HG02610 (cell line): ENCODE data around the gene TLR1.
A peak's percentile ranks its signal among the peaks of the same experiment; 100 is the strongest.

ENCODE experiments used
- ATAC-seq: cut with Tn5 transposase; IDR thresholded peaks from one replicate; pipeline ENCODE4 v1.9.1; 2021; ENCODE audit warnings: mild to moderate bottlenecking, moderate library complexity; ENCODE audit not compliant: unreplicated experiment

The TLR1 gene, protein sequence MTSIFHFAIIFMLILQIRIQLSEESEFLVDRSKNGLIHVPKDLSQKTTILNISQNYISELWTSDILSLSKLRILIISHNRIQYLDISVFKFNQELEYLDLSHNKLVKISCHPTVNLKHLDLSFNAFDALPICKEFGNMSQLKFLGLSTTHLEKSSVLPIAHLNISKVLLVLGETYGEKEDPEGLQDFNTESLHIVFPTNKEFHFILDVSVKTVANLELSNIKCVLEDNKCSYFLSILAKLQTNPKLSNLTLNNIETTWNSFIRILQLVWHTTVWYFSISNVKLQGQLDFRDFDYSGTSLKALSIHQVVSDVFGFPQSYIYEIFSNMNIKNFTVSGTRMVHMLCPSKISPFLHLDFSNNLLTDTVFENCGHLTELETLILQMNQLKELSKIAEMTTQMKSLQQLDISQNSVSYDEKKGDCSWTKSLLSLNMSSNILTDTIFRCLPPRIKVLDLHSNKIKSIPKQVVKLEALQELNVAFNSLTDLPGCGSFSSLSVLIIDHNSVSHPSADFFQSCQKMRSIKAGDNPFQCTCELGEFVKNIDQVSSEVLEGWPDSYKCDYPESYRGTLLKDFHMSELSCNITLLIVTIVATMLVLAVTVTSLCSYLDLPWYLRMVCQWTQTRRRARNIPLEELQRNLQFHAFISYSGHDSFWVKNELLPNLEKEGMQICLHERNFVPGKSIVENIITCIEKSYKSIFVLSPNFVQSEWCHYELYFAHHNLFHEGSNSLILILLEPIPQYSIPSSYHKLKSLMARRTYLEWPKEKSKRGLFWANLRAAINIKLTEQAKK

DNA sequence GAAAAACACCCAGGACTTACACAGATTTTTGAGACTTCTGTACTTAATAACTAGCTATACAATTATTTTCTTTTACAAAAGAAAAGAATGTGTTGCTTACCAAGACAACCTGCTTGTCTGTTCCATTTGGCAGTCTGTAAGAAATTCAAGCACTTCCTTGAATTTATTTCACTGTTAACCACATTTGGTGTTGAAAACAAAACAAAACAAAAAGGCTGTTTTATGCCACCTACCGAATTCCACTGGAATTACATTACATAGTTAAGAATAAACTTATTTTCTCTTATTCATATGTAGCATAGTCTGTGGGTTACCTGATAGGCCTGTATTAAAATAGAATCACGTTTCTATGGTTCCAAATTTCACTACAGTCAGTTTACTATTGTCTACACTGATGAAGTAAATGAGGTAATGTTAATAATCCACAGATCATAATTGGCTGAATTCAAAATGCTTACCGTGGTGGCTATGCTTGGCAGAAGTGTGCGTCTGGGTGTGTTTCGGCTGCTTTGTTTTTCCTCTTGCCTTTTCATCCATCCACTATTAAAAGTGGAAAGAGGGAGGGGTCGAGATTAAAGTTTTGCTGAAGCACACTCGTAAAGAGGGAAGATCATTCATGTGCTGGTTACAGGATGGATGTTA lies at the start of gene TLR1:
TSS of gene TLR1 (minus strand) at position 138 of the 642 bp plus-strand sequence. CDS start 5,960 bp downstream, outside the sequence.
- ATAC-seq: peak; percentile 5

DNA sequence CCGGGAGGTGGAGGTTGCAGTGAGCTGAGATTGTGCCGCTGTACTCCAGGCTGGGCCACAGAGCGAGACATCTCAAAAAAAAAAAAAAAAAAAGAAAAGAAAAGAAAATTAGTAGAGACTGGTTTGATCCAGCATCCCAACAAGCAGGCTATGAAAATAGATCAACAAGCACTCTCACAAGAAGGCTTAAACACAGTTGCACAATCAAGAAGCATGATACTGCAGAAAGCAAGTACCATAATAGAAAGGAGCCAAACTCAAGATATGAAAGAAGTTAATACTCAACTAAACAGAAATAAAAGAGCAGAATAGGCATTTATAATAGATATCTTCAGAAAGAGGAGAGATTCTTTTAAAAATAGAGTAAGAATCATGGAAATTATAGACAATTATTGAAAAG lies 41.4 kb upstream of the TLR1 start:
- ATAC-seq: no peak

DNA sequence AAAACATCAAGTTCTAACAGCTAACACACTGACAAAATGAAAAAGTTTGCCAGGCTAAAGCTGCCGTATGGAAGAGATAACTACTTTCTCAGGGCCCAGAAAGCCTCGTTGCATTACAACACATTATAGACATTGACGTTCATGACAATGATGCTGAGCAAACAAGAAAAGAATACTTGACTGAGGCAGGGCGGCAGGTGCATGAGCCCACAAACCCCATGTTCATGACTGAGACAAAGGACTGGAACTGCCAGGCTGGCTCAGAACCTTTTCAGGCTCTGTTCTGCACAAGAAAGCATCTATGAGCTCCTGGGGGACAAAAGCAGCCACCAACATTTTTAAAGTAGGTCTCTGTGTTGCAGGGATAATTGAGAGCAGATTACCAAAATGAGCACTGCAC lies 38.4 kb upstream of the TLR1 start:
- ATAC-seq: no peak

DNA sequence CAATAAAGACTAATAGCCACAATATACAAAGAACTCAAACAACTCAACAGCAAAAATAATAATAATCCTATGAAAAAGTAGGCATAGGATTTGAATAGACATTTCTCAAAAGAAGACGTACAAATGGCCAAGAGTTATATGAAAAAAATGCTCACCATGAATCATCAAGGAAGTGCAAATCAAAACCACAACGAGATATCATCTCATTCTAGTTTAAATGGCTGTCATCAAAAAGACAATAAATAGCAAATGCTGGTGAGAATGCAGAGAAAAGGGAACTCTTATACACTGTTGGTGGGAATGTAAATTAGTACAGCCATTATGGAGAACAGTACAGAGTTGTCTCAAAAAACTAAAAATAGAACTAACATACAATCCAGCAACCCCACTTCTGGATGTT lies 33.3 kb upstream of the TLR1 start:
- no peak for ATAC-seq

DNA sequence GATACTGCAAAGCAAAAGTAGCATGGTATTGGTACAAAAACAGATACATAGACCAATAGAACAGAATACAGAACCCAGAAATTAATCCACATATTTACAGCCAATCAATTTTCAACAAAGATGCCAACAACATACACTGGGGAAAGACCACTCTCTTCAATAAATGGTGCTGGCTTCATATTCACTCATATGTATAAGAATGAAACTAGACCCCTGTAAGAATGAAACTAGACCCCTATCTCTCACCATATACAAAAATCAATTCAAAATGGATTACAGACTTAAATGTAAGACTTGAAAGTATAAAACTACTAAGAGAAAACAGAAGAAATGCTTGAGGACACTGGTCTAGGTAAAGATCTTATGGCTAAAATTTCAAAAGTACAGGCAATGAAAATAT lies 32.7 kb upstream of the TLR1 start:
- ATAC-seq: no peak

DNA sequence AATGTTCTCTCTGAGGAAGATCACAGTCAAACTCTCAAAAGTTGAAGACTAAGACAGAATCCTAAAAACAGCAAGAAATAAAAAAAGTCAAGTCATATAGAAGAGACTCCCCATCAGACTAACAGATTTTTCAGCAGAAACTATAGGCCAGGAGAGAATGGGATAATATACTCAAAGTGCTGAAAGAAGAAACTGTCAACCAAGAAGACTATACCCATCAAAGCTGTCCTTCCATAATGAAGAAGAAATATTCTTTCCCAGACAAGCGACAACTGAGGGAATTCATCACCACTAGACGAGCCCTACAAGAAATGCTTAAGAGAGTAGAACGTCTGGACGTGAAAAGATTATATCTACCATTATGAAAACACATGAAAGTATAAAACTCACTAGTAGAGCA lies 30.0 kb upstream of the TLR1 start:
- no peak for ATAC-seq

DNA sequence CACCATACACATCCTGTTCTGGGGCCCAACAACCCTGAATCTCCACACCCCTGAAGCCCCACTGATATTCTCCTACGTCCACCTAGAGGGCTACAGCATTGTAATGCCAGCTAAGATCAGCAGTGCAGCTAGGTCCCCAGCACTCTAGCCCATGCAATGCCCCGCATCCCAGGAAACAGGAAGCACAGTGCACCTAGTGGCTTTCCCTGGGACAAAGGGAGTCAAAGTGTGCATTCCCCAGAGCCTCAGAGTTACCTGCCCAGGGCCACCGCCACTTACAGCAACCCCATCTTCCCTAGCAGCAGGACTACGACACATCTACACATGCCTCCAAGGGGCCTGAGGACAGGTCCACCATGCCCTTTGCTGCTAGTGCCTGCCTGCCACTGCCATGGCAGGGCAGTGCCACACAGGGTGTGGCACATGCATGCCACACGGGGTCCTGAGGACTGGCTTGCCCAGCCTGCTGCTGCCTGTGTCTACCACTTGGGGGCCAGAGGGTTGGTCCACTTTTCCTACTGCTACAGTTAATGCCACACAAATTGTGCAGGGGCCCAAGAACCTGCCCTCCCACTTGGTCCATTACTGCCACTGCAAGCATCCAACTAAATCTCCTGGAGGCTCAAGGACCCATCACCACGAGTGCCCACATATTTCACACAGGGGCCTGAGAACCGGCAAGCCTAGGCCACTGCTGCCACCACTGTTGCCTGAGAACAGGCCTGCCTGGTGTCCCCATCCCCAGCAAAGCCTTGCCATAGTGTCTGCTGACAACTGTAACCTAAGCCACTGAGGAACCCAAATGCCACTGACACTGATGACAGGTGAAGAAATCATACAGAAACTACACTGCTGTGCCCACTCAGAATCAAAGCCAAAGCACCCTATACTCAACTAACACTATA lies 28.3 kb upstream of the TLR1 start:
- no peak for ATAC-seq

DNA sequence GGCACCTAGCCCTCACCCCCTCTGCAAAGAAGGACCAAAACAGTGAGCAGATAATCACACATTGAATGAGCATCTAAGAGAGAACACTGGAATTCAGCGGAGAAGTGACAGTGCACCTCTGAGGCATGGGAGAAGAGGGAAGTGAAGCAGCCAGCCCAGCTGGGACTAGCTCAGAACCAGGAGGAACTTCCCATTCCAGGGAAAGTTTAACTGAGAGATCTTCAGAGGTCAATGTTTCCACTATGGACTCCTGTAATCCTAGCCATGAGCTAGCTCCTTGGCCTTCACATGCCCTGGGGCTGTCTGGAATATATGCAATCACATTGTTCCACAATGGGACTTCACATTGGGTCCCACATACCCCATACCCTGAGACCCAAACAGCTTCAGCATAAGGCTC lies 27.6 kb upstream of the TLR1 start:
- ATAC-seq: no peak

DNA sequence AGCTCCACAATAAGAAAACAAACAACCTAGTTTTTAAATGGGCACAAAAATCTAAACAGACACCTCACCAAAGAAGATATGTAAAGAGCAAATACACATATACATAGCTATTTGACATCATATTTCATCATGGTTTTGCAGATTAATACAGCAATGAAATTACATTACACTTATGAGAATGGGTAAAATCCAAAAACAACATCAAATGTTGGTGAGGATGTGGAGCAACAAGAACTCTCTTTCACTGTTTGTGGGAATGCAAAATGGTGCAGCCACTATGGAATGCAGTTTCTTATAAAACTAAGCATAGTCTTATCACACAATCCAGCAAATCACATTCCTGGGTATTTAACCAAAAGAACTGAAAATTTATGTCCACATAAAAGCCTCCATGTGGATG lies 27.1 kb upstream of the TLR1 start:
- no peak for ATAC-seq

DNA sequence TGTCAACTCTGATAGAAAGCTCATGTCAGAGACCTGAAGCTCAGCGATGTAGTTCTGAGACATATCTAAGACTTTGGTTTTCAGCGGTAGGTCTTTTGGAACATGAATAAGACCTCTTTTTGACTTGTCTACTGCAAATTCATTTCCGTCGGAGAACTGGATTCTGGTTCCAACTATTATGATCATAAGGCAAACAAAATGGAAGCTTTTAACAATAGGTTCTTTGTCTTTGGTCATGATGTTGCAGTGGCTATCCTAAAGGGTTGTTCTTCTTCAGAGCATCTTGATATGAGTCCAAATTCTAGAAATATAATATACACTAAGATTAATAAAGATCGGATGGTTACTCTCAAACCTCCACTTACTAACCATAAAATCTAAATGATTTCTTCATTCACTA lies 24.6 kb upstream of the TLR1 start:
- ATAC-seq: no peak

DNA sequence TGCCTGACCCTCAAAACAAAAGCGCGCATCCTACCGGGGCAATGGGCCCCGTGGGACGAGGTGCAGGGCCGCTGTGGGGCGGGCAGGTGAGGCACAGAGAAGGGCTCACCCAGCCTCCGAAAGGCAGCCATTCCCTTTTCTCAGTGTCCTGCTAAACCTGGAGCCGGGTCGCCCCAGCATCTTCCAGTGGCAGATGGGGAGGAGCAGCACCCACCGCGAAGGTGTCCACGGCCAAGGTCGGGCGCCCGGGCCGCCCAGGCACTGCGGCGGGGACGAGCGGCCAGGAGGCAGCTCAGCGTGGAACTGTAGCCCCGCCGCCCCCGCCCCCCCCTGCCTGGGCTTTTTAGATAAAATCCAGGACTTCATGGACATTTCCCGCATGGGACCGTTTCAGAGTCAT lies 19.2 kb upstream of the TLR1 start:
- no peak for ATAC-seq

DNA sequence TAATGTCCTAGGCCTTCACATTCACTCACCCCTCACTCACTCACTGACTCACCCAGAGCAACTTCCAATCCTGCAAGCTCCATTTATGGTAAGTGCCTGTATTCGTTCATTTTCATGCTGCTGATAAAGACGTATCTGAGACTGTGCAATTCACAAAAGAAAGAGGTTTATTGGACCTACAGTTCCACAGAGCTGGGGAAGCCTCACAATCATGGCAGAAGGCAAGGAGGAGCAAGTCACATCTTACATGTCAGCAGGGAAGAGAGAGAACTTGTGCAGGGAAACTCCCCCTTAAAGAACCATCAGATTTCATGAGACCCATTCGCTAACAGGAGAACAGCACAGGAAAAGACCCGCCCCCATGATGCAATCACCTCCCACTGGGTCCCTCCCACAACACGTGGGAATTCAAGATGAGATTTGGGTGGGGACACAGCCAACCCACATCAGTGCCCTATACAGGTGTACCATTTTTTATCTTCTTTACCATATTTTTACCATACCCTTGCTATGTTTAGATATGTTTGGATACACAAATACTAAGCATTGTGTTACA lies 18.2 kb upstream of the TLR1 start:
- no peak for ATAC-seq

DNA sequence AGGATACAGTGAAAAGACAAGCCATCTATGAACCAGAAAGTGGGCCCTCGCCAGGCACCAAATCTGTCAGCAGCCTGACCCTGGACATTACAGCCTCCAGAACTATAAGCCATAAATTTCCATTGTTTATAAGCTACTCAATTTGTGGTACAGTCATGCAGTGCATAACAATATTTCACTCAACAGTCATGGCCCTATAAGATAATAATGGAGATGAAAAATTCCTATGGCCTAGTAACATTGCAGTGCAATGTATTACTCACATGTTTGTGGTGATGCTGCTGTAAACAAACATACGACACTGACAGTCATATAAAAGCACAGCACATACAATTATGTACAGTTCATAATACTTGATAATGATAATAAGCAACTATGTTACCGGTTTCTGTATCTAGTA lies 17.1 kb upstream of the TLR1 start:
- no peak for ATAC-seq

DNA sequence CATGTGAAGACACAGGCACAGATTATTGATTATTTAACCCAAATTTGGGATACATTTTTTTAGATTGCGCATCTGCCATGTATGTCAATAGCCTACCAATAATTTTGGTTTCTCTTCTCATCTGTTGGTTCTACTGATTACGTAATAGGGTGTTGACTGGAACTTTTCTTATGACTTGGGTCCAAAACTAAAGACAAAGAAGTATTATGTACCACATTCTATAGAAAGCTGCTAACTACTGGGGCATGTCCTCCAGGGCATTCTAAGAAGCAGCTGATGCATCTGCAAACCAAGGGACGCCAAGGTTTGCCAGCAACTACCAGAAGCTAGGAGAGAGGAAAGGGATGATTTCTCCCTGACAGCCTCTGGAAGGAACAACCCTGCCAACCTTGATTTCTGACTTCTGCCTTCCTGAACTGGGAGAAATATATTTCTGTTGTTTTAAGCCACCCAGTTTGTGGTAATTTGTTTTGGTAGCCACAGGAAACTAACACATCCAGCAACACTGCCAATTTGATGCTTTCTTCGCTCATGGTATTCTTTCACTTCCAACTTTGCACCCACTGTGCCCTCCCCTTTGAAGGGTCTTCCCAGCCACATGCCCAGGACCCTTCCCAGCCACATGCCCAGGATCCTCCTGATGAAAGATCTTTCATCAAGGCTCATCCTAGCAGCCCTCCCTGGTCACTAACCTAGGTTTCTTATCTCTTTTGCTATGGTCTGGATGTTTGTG lies 15.9 kb upstream of the TLR1 start:
- ATAC-seq: peak; percentile 40

DNA sequence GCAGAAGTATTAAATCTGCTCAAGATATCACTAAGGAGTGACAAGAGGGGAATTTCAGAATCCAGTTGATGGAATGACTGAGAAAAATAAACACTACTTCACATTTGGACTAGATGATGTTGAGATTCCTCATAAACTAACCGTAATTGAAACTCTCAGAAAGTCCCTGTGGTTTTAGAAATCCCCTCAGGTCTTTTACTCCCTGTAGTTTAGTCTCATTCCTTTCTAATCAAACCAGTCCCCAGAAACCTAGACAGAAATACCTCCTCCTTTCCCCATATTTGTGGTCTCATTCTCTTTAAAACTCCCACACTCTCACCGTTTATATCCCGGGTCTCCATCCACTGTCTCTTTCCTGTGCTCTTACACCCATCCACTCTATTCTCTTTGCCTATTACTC lies 15.0 kb upstream of the TLR1 start:
- ATAC-seq: peak; percentile 37

DNA sequence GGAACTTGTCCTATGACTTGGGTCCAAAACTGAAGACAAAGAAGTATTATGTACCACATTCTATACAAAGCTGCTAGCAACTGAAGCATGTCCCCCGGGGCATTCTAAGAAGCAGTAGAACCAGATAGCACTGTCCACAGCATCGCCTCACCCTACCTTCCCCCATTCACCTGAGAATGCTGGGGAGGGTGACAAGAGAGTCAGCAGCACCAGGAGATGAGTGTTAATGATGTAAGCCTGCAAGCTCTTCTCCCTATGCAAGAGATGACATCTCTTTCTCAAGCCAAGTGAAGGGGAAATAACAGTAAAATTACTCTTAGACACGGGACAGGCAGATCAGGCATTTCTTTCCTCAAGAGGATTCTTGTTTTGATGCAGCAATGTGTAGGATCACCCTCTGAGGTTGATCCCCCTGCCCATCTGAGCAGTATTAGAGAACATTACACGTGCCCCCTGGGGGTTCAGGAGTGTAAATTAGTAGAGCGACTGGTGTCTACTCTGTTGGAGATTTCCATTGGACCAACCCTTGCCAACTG lies 13.9 kb upstream of the TLR1 start:
- ATAC-seq: peak; percentile 73

DNA sequence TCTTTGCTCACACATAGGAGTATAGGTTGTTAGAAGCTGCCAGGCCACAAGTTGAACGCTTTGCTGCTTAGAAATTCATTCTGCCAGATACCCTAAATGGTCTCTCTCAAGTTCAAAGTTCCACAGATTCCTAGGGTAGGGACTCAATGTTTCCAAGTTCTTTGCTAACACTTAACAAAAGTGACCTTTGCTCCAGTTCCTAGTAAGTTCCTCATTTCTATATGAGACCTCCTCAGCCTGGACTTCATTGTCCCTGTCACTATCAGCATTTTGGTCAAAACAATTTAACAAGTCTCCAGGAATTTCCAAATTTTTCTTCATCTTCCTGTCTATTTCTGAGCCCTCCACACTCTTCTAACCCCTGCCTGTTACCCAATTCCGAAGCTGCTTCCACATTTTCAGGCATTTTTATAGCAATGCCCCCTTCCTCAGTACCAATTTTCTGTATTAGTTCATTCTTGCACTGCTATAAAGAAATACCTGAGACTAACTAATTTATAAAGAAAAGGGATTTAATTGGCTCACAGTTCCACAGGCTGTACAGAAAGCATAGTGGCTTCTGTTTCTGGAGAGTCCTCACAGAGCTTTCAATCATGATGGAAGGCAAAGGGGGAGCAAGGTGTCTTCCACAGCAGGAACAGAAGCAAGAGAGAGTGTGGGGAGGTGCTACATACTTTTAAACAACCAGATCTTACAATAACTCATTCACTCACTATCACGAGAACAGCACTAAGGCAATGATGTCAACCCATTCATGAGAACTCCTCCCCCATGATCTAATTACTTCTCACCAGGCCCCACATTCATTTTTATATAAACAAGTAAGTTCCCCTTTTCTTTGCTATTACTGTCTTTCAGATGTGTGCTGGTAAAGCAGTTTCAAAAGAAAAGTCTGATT lies 11.5 kb upstream of the TLR1 start:
- no peak for ATAC-seq

DNA sequence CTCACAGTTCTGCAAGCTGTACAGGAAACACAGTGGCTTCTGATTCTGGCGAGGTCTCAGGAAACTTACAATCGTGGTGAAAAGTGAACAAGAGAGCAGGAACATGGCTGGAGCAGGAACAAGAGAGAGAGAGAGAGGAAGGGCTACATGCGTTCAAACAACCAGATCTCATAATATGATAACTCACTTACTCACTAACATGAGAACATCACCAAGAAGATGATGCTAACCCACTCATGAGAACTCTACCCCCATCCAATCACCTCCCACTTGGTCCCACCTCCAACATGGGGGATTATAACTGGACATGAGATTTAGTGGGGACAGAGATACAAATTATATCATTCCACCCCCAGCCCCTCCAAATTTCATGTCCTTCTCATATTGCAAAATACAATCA lies 9.8 kb upstream of the TLR1 start:
- ATAC-seq: no peak

DNA sequence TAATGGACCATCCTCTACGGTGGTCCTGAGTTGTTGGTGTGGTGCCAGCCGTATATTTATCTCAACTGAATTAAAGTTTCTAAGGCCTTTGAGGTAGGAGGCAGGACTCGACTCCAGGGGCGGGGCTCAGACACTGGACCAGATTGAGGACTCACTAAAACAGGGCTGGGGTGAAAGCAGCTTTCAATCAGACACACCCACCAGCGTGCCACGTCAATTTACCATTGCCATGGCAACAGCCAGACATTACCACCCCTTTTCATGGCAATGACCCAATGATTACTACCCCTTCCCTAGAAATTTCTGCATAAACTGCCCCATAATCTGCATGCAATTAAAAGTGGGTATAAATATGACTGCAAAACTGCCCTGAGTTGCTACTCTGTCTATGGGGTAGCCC lies 6.7 kb upstream of the TLR1 start:
- ATAC-seq: no peak
